Lower lobe of right lung (tissue), 2 donors: ENCODE data around the gene NCOA6. TPM values are rescaled to one million over a fixed set of nuclear protein-coding genes. Genes with fewer than 3 reads are reported as not detected.

Experiments used
- ATAC-seq, 2 donors: fragments of 200-7000 bp; cut with Tn5 transposase; one replicate each; pipeline ENCODE4 v1.9.1; 2020 to 2022; ENCODE audit warnings: mild to moderate bottlenecking in 2 of 2, moderate library complexity in 2 of 2
- DNase-seq: peaks from one replicate; pipeline ENCODE4 v3.0.0-alpha.2; 2020
- H3K27ac ChIP-seq: fragments of 200-600 bp; one replicate; pipeline ENCODE4 v1.8.0; 2022
- H3K27me3 ChIP-seq: fragments of 200-600 bp; one replicate; pipeline ENCODE4 v1.8.0; 2022; ENCODE audit warnings: low read depth
- H3K36me3 ChIP-seq: fragments of 200-600 bp; one replicate; pipeline ENCODE4 v1.8.0; 2022; ENCODE audit warnings: mild to moderate bottlenecking
- H3K4me1 ChIP-seq: fragments of 200-600 bp; one replicate; pipeline ENCODE4 v1.8.0; 2022
- H3K4me3 ChIP-seq: fragments of 200-600 bp; one replicate; pipeline ENCODE4 v1.8.0; 2022; ENCODE audit warnings: mild to moderate bottlenecking
- H3K9me3 ChIP-seq: fragments of 200-600 bp; one replicate; pipeline ENCODE4 v1.8.0; 2022
- CTCF ChIP-seq: fragments of 200-600 bp; IDR thresholded peaks from one replicate; pipeline ENCODE4 v1.8.0; 2022; ENCODE audit warnings: antibody characterized with exemption, mild to moderate bottlenecking
- intact Hi-C: fragments of 100-400 bp; cut with DNase I; formaldehyde crosslinking; loops from one replicate; pipeline ENCODE4 v1.11.0; 2022
- total RNA-seq: library from RNA; stranded (reverse); fragmentation: NEBNext Ultra II Directional; extraction: Animal tissue kit (Norgen Biotek cat#: 25700); gene quantifications from one replicate; pipeline ENCODE4 v1.2.1, GENCODE V29; 2021
- donor health status: DM: no; HTN: yes; CAD: no; lungs with severe emphysema.

Gene NCOA6
- total RNA-seq, 1 donor from 2014 or later, result 27.1 TPM

- no peak for DNase-seq
- H3K4me3 ChIP-seq, result no peak overlapping the region
- H3K27me3 ChIP-seq, result no peaks in the 10 kb centered on the region
- no peaks in the 10 kb centered on the region for H3K9me3 ChIP-seq
- no peaks in the 10 kb centered on the region for H3K4me1 ChIP-seq
- no peak overlapping the region for H3K27ac ChIP-seq
- TF ChIP-seq CTCF, result no peak
- no peak for ATAC-seq
- intact Hi-C loops, result no loop called here
- peaks cover 94% of the 10 kb centered on the region for H3K36me3 ChIP-seq
These were observed 76.7 kb downstream of the NCOA6 start for GRCh38 chr20:34748709-34749108.

DNA sequence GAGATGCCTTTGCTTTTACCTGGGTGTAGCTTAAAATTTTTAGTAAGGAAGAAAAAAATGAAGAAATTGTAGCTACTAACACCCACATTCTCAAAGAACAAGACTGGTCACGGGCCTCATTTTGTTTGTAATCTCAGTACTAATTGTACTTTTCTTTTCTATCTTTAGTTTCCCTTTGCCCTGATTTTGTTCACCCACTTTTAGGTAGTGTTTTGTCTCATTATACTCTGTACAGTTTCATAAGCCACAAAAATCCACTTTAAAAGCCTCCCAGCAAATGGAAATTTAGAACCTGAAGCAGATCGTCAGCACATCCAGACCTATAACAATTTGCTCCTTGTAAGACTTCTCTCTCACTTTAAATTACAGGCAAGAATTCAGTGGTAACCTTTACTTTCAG lies 78.0 kb downstream of the NCOA6 start:
- Histone ChIP-seq H3K27ac (no peak overlapping the region), H3K9me3 (no peaks in the 10 kb centered on the region), H3K36me3 (peaks cover 95% of the 10 kb centered on the region), H3K27me3 (no peaks in the 10 kb centered on the region), H3K4me3 (no peak overlapping the region), H3K4me1 (no peaks in the 10 kb centered on the region)
- intact Hi-C loops, result no loop called here
- ATAC-seq, result no peak
- no peak for DNase-seq
- no peak for TF ChIP-seq CTCF

- Histone ChIP-seq H3K36me3 (peaks cover 95% of the 10 kb centered on the region), H3K27me3 (no peaks in the 10 kb centered on the region)
- intact Hi-C loops, result no loop called here
These were observed 78.8 kb downstream of the NCOA6 start for GRCh38 chr20:34746674-34747073.

GRCh38 chr20:34744847-34745246 lies 80.6 kb downstream of the NCOA6 start:
- peaks cover 96% of the 10 kb centered on the region for H3K36me3 ChIP-seq
- no peak for ATAC-seq
- DNase-seq, result no peak
- no peaks in the 10 kb centered on the region for H3K27me3 ChIP-seq
- H3K9me3 ChIP-seq, result no peaks in the 10 kb centered on the region
- no peak overlapping the region for H3K27ac ChIP-seq
- H3K4me1 ChIP-seq, result no peaks in the 10 kb centered on the region
- no peak overlapping the region for H3K4me3 ChIP-seq
- no peak for TF ChIP-seq CTCF
- intact Hi-C loops, result no loop called here

More at GRCh38 chr20:34746674-34747073, 78.8 kb downstream of the NCOA6 start:
- Histone ChIP-seq H3K4me1 (no peaks in the 10 kb centered on the region), H3K4me3 (no peak overlapping the region), H3K27ac (no peak overlapping the region), H3K9me3 (no peaks in the 10 kb centered on the region)
- DNase-seq (no peak), ATAC-seq (no peak)
- TF ChIP-seq CTCF, result no peak

DNA sequence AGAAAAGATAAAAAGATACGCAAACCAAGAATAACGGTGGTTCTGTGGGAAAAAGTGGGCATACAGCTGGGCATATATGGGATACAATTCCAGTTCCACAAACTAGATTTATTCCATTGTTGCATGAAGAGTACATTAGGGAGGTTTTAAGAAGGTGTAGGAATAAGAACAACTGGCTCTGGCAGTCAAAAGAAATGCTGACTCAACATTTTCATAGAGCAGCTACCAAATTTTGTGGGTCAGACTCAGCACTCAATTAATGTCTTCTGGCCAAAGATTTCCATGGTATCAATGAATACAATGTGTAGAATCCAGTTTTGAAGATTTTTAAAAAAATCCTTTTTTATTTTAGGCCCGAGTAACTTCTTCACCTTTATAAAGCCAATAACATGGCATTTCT lies 81.1 kb downstream of the NCOA6 start:
- TF ChIP-seq CTCF, result no peak
- ATAC-seq, result no peak
- no peak overlapping the region for H3K27ac ChIP-seq
- no peaks in the 10 kb centered on the region for H3K27me3 ChIP-seq
- H3K4me3 ChIP-seq, result no peak overlapping the region
- DNase-seq, result no peak
- no peaks in the 10 kb centered on the region for H3K4me1 ChIP-seq
- H3K9me3 ChIP-seq, result no peaks in the 10 kb centered on the region
- H3K36me3 ChIP-seq, result peaks cover 96% of the 10 kb centered on the region
- intact Hi-C loops, result no loop called here

DNA sequence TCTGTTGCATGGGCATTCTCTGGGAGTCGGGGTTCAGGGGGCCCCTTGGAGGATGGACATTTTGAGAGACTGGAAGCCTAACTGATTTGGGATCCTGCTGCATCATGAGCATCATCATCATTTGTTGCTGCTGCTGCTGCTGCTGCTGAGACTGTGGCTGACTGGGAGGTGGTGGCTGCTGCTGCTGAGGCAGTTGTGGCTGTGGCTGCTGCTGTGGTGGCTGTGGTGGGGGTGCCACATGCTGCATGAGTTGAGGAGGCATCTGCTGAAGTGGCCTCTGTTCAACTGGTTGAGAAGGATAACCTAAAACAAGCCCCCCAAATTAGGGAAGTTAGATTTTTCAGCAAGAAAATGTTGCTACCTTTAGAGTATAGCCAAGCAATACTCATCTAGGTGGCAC lies 82.4 kb downstream of the NCOA6 start:
- TF ChIP-seq CTCF, result no peak
- no peaks in the 10 kb centered on the region for H3K27me3 ChIP-seq
- peaks cover 93% of the 10 kb centered on the region for H3K36me3 ChIP-seq
- H3K27ac ChIP-seq, result no peak overlapping the region
- no peaks in the 10 kb centered on the region for H3K9me3 ChIP-seq
- H3K4me1 ChIP-seq, result no peaks in the 10 kb centered on the region
- no peak for DNase-seq
- ATAC-seq, result no peak
- H3K4me3 ChIP-seq, result no peak overlapping the region
- intact Hi-C loops, result no loop called here
